AG04450 (cell line): ENCODE measurements around the gene OLFML2A. TPM values are rescaled to one million over a fixed set of nuclear protein-coding genes. Genes with fewer than 3 reads are reported as not detected.
"Not testable (repeated sequence)": the region's sequence is repeated elsewhere in the genome, so short reads cannot be mapped to it uniquely, and the experiment has no call there.

Source experiments
- CTCF ChIA-PET: fragments of 300-600, 350-600 bp; formaldehyde crosslinking; extraction: SDS; loops from one replicate; lab custom pipeline; 2022; ENCODE audit warnings: antibody characterized with exemption, inconsistent platforms; lab: Charles Lee
- POLR2A ChIA-PET: fragments of 350-600 bp; formaldehyde crosslinking; extraction: SDS; loops from one replicate; lab custom pipeline; 2021; ENCODE audit warnings: antibody characterized with exemption, inconsistent platforms; lab: Yijun Ruan, JAX
- DNase-seq: peaks from one replicate; pipeline ENCODE4 v3.0.0-alpha.2; 2011; ENCODE audit warnings: low read depth, low spot score
- H3K27ac ChIP-seq: one replicate; pipeline ENCODE4 v1.5.1; 2012; ENCODE audit warnings: low read depth, low read length, control low read depth
- H3K27me3 ChIP-seq: one replicate; pipeline ENCODE4 v1.6.0; 2012; ENCODE audit warnings: low read length; ENCODE audit not compliant: control insufficient read depth, insufficient read depth
- H3K4me3 ChIP-seq: 2 replicates; pipeline ENCODE4 v1.5.1; 2011; ENCODE audit warnings: mild to moderate bottlenecking, low read depth, low read length, control low read depth
- H3K9me3 ChIP-seq: 2 replicates; pipeline ENCODE4 v1.5.1; 2012; ENCODE audit warnings: low read length; ENCODE audit not compliant: control insufficient read depth, insufficient read depth
- CTCF ChIP-seq: IDR thresholded peaks from 2 replicates; pipeline ENCODE4 v1.5.1; 2011; ENCODE audit warnings: low read depth, low read length, control low read depth, inconsistent platforms
- polyA plus RNA-seq: library from polyadenylated mRNA; depleted of rRNA; stranded (reverse); fragments of >200 nt; gene quantifications from 2 replicates; pipeline ENCODE4 v1.2.3, GENCODE V29; 2011

OLFML2A gene
- polyA plus RNA-seq, 1 experiment: 22.3 TPM

GRCh38 chr9:124771021-124771866 is 5.7 kb upstream of the OLFML2A start, which contains the start of gene NR6A1:
TSS of gene NR6A1 (minus strand) at chr9:124771311.
- ChIA-PET CTCF (interaction anchor here (0.6 to 12.3 kb wide), 18 partner anchors 10 to 216 kb away, joined by 3 to 674 read pairs (median 4); partner anchors contain the start of genes ARPC5L, RPL35 and WDR38), POLR2A (interaction anchor here (0.6 to 2.0 kb wide), 11 partner anchors 8 to 470 kb away, joined by 3 to 12 read pairs (median 4); partner anchors contain the start of genes ARPC5L, HSPA5, RPL35 and WDR38)
- DNase-seq: peak; percentile 89
- Histone ChIP-seq H3K4me3 (peak within 1 kb of the TSS; percentile 63), H3K9me3 (no peaks in the 10 kb centered on the region), H3K27me3 (peaks cover 38% of the 10 kb centered on the region), H3K27ac (peak within 1 kb of the TSS; percentile 68)
- TF ChIP-seq CTCF: peak; percentile 2; the same call in 1 of the 2 replicates

GRCh38 chr9:124771867-124772679 is 4.9 kb upstream of the OLFML2A start:
- peaks cover 31% of the 10 kb centered on the region for H3K27me3 ChIP-seq
- H3K27ac ChIP-seq: peak overlapping the region; percentile 47
- TF ChIP-seq CTCF: peak; percentile 88
- H3K9me3 ChIP-seq: no peaks in the 10 kb centered on the region; the same call in 1 of the 2 replicates
- POLR2A ChIA-PET: interaction anchor here (0.8 to 2.0 kb wide), 5 partner anchors 63 to 469 kb away, joined by 3 to 12 read pairs (median 5); partner anchors contain the start of genes HSPA5 and WDR38
- no peak for DNase-seq
- peak overlapping the region; percentile 62 for H3K4me3 ChIP-seq
- CTCF ChIA-PET: interaction anchor here (0.5 to 12.3 kb wide), 19 partner anchors 11 to 217 kb away, joined by 3 to 674 read pairs (median 4); partner anchors contain the start of genes ARPC5L, RPL35 and WDR38

- POLR2A ChIA-PET: interaction anchor here (1.6 to 1.8 kb wide), 2 partner anchors 83 to 88 kb away, joined by 4 to 9 read pairs; no protein-coding TSS in a partner anchor
- not testable (repeated sequence) for H3K9me3 ChIP-seq, H3K4me3 ChIP-seq, H3K27ac ChIP-seq, DNase-seq
- CTCF ChIA-PET: interaction anchor here (0.6 to 12.3 kb wide), 10 partner anchors 9 to 236 kb away, joined by 3 to 674 read pairs (median 4); partner anchors contain the start of genes ARPC5L, RPL35 and WDR38
- H3K27me3 ChIP-seq: peaks cover 24% of the 10 kb centered on the region
Measured at GRCh38 chr9:124772877-124773276, 4.1 kb upstream of the OLFML2A start.

GRCh38 chr9:124773473-124774128 is 3.3 kb upstream of the OLFML2A start:
- ChIA-PET POLR2A (interaction anchor here (1.4 kb wide), 1 partner anchor 79 kb away, joined by 12 read pairs; the partner anchor contains the start of gene WDR38), CTCF (interaction anchor here (0.5 to 12.3 kb wide), 20 partner anchors 9 to 600 kb away, joined by 3 to 674 read pairs (median 4); partner anchors contain the start of genes ARPC5L, RPL35 and WDR38)
- Histone ChIP-seq H3K4me3 (no peak overlapping the region), H3K27me3 (peaks cover 17% of the 10 kb centered on the region), H3K27ac (no peak overlapping the region), H3K9me3 (no peaks in the 10 kb centered on the region; the same call in 1 of the 2 replicates)
- no peak for TF ChIP-seq CTCF
- DNase-seq: no peak
